NCI-H446 (cell line): ENCODE data around the gene ARHGEF10L.

Source experiments
- DNase-seq, 2 experiments: peaks; one replicate each; lab custom pipeline; 2025; lab: John Stamatoyannopoulos, UW

Gene ARHGEF10L

DNA sequence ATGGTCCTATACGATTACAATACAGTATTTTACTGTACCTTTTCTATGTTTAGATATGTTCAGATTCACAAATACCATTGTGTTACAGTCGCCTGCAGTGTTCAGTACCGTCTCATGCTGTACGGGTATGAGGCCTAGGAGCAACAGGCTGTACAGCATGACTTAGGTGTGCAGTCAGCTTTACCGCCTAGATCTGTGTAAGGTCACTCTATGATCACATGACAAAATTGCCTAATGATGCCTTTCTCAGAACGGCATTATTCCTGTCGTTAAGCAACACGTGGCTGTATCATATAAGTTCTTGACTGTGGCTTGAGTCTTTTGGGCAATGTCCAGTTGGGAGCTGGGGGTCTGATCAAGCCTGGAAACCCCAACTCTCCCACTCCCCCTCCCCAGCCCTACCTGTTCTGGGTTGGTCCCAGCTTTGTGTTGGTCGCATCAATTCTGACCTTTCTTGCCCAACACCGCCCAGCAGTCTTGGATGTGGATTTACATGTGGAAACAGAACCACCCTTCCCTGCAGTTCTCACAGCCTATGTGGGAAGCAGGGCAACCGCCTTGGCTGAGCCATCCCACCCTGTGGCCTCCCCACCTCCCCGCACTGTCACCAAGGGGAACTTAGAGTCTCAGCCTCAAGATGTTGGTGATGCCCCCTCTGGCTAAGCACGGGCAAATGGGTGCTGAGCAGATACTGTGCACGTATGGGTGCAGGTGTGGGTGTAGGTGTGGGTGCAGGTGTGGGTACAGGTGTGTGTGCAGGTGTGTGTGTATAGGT, 135.4 kb downstream of the ARHGEF10L start:
- peak in 1 of 2 experiments; percentile 49 for DNase-seq

- DNase-seq: no peak
Measured at GRCh38 chr1:17675744-17676143, 136.2 kb downstream of the ARHGEF10L start.

DNA sequence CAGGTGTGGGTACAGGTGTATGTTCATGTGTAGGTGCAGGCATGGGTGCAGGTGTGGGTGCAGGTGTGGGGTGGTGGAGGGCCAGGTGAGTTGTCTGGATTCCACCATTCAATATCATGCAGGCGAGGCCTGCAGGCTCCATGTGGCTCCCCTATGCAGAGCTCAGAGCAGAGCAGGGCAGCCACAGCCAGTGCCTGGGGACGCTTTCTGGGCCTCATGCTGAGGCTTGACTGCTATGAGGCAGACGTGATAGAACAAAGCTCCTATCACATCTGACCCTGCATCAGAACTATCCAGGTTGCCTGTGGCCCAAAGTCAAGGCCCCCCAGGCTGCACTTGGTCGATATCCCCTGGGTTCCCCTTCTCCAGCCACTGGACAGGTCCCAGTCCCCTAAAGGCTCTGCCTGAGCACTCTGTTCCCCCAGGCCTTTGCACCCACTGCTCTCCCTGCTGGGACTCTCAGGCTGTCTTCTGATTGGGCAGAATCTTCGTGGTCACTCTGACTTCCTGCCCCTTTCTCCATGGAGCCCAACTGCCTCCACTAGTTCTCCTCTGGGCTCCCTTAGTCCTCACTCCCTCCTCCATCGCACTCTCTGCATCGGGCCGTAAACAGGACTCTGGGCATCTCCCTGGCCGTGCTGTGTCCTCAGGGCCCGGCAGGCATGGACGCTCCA, 137.0 kb downstream of the ARHGEF10L start:
- peak in 1 of 2 experiments; percentile 33 for DNase-seq

DNA sequence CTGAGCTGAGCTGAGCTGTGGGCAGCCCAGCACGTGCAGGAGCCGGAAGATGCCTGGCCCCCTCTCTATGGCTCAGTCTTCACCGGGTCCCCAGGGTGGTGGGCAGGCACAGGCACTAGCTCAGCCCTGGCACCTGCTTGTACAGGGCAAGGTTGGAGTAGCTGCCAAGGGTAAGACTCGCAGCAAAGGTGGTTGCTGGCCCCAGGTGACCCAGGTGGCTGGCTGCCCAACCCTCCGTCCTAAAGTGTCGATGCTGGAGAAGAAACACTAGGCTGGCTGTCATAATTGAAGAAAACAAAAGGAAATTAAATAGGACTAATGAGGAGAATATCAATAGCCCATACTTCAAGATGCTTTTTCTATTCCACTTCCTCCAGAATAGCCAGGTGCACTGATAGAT, 138.5 kb downstream of the ARHGEF10L start:
- DNase-seq: no peak

GRCh38 chr1:17679856-17680255, 140.4 kb downstream of the ARHGEF10L start:
- DNase-seq: no peak

DNA sequence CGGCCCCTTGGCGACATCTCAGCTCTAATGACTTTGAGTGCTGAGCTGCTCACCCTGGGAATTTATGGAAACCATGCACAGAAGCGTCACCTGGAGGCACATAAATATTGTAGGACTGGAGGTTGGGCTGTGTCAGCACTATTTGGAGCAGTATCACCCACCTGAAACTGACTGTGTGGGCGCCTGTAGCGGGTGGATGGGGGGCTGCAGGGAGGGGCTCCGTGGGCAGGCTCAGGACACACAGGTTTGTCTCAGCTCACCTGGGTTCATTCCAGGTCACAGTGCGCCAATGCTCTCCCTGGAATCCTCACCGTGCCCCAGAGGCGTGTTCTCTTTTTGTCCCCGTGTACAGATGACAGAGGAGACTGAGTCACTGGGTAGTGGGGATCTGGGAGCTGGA, 140.8 kb downstream of the ARHGEF10L start:
- DNase-seq: no peak

- DNase-seq: no peak
Measured at GRCh38 chr1:17682400-17682799, 142.9 kb downstream of the ARHGEF10L start.

- DNase-seq: no peak
Measured at GRCh38 chr1:17683598-17683997, 144.1 kb downstream of the ARHGEF10L start.

GRCh38 chr1:17684810-17685209, 145.3 kb downstream of the ARHGEF10L start:
- DNase-seq: no peak

DNA sequence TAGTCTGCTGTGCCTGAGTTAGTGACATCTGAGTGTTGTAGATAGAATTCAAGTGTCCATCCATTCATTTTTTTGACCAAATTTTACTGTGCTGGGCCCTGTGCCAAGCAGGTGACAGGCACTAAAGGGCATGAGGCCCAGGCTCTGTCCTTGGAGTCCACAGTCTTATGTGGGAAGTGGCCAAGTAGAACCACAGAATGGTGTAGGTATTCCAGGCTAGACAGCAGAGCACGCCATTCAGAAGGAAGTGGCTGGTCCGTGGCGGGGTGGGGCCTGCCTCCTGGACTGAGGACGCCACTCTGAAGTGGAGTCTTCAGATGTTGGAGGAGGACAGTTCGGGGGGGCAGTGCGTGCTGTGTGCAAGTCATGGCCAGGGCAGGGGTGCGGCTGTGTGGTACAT, 146.8 kb downstream of the ARHGEF10L start:
- no peak for DNase-seq

GRCh38 chr1:17687145-17687544, 147.6 kb downstream of the ARHGEF10L start:
- peak in 1 of 2 experiments; percentile 34 for DNase-seq

GRCh38 chr1:17688217-17688810, 148.8 kb downstream of the ARHGEF10L start:
- DNase-seq: peak; percentile 53 to 77

DNA sequence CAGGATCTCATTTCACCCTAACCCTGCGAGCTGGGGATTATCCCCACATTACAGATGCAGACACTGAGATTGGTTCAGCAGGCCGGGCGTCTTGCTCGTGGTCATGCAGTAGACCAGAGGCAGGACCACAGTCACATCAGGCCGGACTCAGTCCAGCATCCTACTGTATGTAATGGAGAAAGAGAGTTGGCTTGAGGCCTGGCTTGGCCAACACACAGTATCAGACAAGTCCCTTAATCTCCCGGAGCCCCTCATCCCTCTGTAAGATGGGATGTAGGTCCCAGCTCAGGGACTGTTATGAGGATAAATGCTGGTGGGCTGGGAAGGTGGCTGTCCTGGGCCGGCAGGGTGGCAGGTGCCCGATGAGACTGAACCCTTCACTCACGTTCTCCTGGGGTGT, 149.5 kb downstream of the ARHGEF10L start:
- DNase-seq: no peak

DNA sequence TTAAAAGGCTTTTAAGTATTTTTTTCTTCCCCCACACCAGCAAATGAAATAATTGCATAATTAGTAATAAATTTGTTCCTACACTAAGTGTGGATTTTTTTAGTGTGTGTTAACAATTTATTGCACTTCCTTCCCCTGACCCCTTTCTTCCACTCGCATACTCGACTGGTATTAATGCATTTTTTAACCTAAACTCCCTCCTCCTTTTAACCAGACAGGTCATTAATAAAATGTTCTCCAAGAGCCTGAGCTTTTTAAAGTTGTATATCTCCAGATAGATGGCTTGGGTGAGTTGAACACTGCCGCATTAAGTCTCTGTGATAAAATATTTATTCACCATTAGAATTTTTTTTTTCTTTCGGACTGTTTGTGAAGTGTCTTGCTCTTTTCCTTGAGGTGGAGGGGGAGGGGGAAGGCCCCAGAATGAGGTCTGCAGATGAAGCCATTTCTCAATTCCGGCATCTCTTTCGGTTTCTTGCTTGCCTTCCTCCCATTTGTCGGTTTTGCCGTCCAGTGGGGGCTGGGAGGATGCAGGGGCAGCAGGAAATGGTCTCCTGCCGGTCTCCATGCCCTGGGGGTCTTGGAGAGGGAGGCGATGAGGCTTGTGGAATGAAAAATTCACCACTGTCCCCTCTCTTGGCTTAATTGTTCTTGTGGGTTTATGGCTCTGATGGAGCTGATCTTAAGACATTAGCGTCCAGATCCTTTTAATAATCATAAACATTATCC, 151.6 kb downstream of the ARHGEF10L start:
- DNase-seq: no peak

GRCh38 chr1:17692645-17693044, 153.1 kb downstream of the ARHGEF10L start:
- no peak for DNase-seq

GRCh38 chr1:17696417-17697301, 157.2 kb downstream of the ARHGEF10L start:
- DNase-seq: peak in 1 of 2 experiments; percentile 57

DNA sequence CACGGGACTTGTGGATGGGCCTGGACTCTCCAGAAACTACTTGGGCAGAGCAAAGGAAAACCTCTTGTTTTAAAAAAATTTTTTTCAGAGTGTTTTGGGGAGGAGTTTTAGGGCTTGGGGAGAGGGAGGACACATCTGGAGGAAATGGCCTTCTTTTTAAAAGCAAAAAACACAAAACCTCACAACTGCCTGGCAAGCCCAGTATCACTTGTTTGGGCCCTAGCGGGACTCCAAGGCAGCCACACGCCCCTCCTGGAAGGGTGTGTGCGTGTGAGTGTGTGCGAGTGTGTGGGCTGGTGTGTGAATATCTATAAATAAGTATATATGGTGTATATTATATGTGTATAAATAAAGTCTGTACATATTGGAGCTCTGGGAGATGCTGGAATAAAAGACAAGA, 158.0 kb downstream of the ARHGEF10L start:
- DNase-seq: no peak

DNA sequence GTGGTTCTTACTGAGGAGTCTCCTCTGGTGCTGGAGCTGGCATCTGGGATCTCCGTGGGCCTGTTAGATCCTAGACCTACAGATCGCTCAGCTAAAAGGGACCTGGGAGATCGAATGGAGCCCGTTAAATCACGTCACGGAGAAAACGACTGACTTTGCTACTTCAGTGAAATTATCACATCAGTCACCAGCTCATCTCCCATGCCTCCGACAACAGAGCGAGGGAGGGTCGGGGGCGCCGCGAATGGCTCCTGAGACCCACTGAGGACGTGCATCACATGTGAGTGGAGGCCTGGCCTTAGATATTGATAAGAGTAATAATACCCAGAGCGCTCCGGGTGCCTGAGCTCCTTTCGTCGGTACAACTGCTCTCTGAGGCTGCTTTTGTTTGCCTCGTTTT, 160.1 kb downstream of the ARHGEF10L start:
- no peak for DNase-seq

GRCh38 chr1:17700945-17701810, 161.7 kb downstream of the ARHGEF10L start:
- DNase-seq: peak in 1 of 2 experiments; percentile 42

DNA sequence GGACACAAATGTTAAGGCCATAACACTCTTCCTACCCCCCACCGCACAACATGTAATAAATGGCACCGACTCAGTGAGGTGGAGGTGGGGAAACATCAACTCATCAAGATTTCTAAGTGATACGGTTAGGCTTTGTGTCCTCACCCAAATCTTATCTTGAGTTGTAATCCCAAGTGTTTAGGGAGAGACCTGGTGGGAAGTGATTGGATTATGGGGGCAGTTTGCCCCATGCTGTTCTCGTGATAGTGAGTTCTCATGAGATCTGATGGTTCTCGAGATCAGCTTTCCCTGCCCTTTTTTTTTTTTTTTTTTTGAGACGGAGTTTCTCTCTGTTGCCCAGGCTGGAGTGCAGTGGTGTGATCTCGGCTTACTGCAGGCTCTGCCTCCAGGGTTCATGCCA, 164.7 kb downstream of the ARHGEF10L start:
- no peak for DNase-seq
